B cell (primary cell): ENCODE results near the gene SLC4A1.

Experiments
- CTCF ChIP-seq: fragments of 200-600 bp; IDR thresholded peaks from one replicate; pipeline ENCODE4 v1.8.0; 2022; ENCODE audit warnings: antibody characterized with exemption, mild to moderate bottlenecking
- EZH2 ChIP-seq: IDR thresholded peaks from 2 replicates; pipeline ENCODE4 v1.6.1; 2012; ENCODE audit warnings: borderline replicate concordance, low read depth, mild to moderate bottlenecking, moderate library complexity, low read length; ENCODE audit not compliant: insufficient read depth, poor library complexity, severe bottlenecking

- TF ChIP-seq CTCF (no peak), EZH2 (no peak)
Measured at GRCh38 chr17:44232061-44232460, 35.9 kb downstream of the SLC4A1 start.
